K562 (cell line): ENCODE results near the gene ETHE1. TPM values are rescaled to one million over a fixed set of nuclear protein-coding genes. Genes with fewer than 3 reads are reported as not detected.

ENCODE experiments used
- ATAC-seq: fragments of 200-7000 bp; cut with Tn5 transposase; 3 replicates; pipeline ENCODE4 v1.9.1; 2020; ENCODE audit warnings: moderate library complexity
- BruUV-seq: library from RNA; stranded (reverse); fragments of 400-500 nt; replicated peaks from 2 replicates; lab custom pipeline; 2021; lab: Mats Ljungman, UMichigan
- CTCF ChIA-PET: fragments of 300-600 bp; formaldehyde crosslinking; extraction: SDS; loops from one replicate; lab custom pipeline; 2021; ENCODE audit warnings: low intra/inter-chr PET ratio; lab: Yijun Ruan, JAX
- POLR2A ChIA-PET: fragments of 300-600, 350-650 bp; sonication (Branson Sonifier 250); formaldehyde crosslinking; extraction: SDS; loops from one replicate; lab custom pipeline; 2021; ENCODE audit warnings: antibody characterized with exemption, inconsistent platforms; lab: Yijun Ruan, JAX
- DNase-seq, 4 experiments: peaks; one replicate each; pipeline versions ENCODE4 v3.0.0 to v3.0.0-alpha.2; 2011 to 2018; ENCODE audit warnings: low spot score in 3 of 4, mixed read lengths in 3 of 4; ENCODE audit errors: extremely low read depth in 1 of 4
- FAIRE-seq: peaks from 2 replicates; lab custom pipeline; 2011; peaks lifted over from hg19 to GRCh38; lab: Jason Lieb, UNC
- H2AFZ ChIP-seq: 2 replicates; pipeline ENCODE4 v1.6.0; 2011; ENCODE audit warnings: low read depth, low read length, control low read depth, inconsistent platforms
- H3K27ac ChIP-seq: fragments of 200-600 bp; 3 replicates; pipeline ENCODE4 v1.8.0; 2011; ENCODE audit warnings: low read depth, mild to moderate bottlenecking, control low read depth, inconsistent platforms, low read length, moderate library complexity, mixed read lengths; ENCODE audit errors: extremely low read depth
- H3K27me3 ChIP-seq, 2 experiments: fragments of 300-600 bp in 1 of 2; 2 replicates in 1 of 2; 3 replicates in 1 of 2; pipeline versions ENCODE4 v1.6.0 to v1.8.0; 2011; ENCODE audit warnings: inconsistent platforms in 2 of 2, low read length in 2 of 2, mild to moderate bottlenecking in 1 of 2, mixed read lengths in 1 of 2, moderate library complexity in 1 of 2; ENCODE audit not compliant: control insufficient read depth in 2 of 2, insufficient read depth in 2 of 2
- H3K36me3 ChIP-seq: fragments of 300-600 bp; 3 replicates; pipeline ENCODE4 v1.8.0; 2011; ENCODE audit warnings: mild to moderate bottlenecking, low read length, inconsistent platforms; ENCODE audit not compliant: control insufficient read depth, insufficient read depth
- H3K4me1 ChIP-seq, 2 experiments: fragments of 200-600 bp in 1 of 2; replicated peaks in 1 of 2; 2 replicates in 1 of 2; 3 replicates in 1 of 2; pipeline versions ENCODE4 v1.5.1 to v1.8.0; 2011; ENCODE audit warnings: inconsistent platforms in 2 of 2, low read length in 2 of 2, mild to moderate bottlenecking in 1 of 2, mixed read lengths in 1 of 2, moderate library complexity in 1 of 2; ENCODE audit not compliant: control insufficient read depth in 2 of 2, insufficient read depth in 2 of 2
- H3K4me2 ChIP-seq: 2 replicates; pipeline ENCODE4 v1.6.1; 2011; ENCODE audit warnings: low read length, control low read depth, inconsistent platforms, mixed read lengths; ENCODE audit not compliant: insufficient read depth
- H3K4me3 ChIP-seq: fragments of 200-600 bp; sonication (generic), shearing (Covaris generic); 2 replicates; pipeline ENCODE4 v1.5.1; 2016; ENCODE audit warnings: control low read depth, inconsistent platforms
- H3K79me2 ChIP-seq: fragments of 200-600 bp; 3 replicates; pipeline ENCODE4 v1.8.0; 2011; ENCODE audit warnings: low read length, inconsistent platforms; ENCODE audit not compliant: control insufficient read depth, insufficient read depth
- H3K9ac ChIP-seq, 2 experiments: 2 replicates each; pipeline versions ENCODE4 v1.6.0 to v1.6.1; 2011; ENCODE audit warnings: low read depth in 2 of 2, low read length in 2 of 2, control low read depth in 1 of 2, inconsistent platforms in 1 of 2, mild to moderate bottlenecking in 1 of 2, mixed read lengths in 1 of 2; ENCODE audit not compliant: insufficient read depth in 1 of 2
- H3K9me1 ChIP-seq: one replicate; pipeline ENCODE4 v1.6.0; 2011; ENCODE audit warnings: inconsistent platforms, mild to moderate bottlenecking, low read length, moderate library complexity; ENCODE audit not compliant: control insufficient read depth, insufficient read depth
- H3K9me3 ChIP-seq: replicated peaks from 2 replicates; pipeline ENCODE4 v1.5.1; 2011; ENCODE audit warnings: low read depth, low read length, inconsistent platforms; ENCODE audit not compliant: control insufficient read depth, insufficient read depth
- H4K20me1 ChIP-seq: replicated peaks from 2 replicates; pipeline ENCODE4 v1.6.1; 2011; ENCODE audit warnings: low read length, inconsistent platforms, mixed read lengths; ENCODE audit not compliant: control insufficient read depth, insufficient read depth
- ASH1L ChIP-seq: fragments of 450-650 bp; IDR thresholded peaks from 2 replicates; pipeline ENCODE4 v1.6.1; 2018; ENCODE audit warnings: borderline replicate concordance, mild to moderate bottlenecking, low read depth; ENCODE audit not compliant: partially characterized antibody
- BDP1 ChIP-seq: IDR thresholded peaks from 3 replicates; pipeline ENCODE4 v1.6.1; 2011; ENCODE audit not compliant: insufficient read length, insufficient read depth
- FOXP1 ChIP-seq: sonication (generic); formaldehyde crosslinking; IDR thresholded peaks from 2 replicates; pipeline ENCODE4 v1.8.0; 2022; ENCODE audit warnings: mild to moderate bottlenecking, missing genetic modification reagents
- FUS ChIP-seq: fragments of 200-400 bp; formaldehyde crosslinking; optimal IDR thresholded peaks from 2 replicates; pipeline ENCODE3; 2017; ENCODE audit warnings: low read depth, low read length
- NFATC3 ChIP-seq: fragments of 450-650 bp; IDR thresholded peaks from 2 replicates; pipeline ENCODE4 v1.6.1; 2017; ENCODE audit warnings: mild to moderate bottlenecking
- NFE2L1 ChIP-seq: fragments of 450-650 bp; IDR thresholded peaks from 2 replicates; pipeline ENCODE4 v1.6.1; 2016; ENCODE audit warnings: missing genetic modification characterization, low read depth, mild to moderate bottlenecking, missing compliant biosample characterization, moderate library complexity, borderline replicate concordance
- NR4A1 ChIP-seq, 2 experiments: fragments of 250-450 bp in 1 of 2; fragments of 450-650 bp in 1 of 2; sonication (Bioruptor Pico) in 1 of 2; IDR thresholded peaks; 2 replicates each; pipeline versions ENCODE4 v1.4.0 to v1.6.1; 2016 to 2020; ENCODE audit warnings: mild to moderate bottlenecking in 2 of 2, missing compliant biosample characterization in 1 of 2, missing genetic modification characterization in 1 of 2, moderate library complexity in 1 of 2
- PKNOX1 ChIP-seq: fragments of 450-650 bp; IDR thresholded peaks from 2 replicates; pipeline ENCODE4 v1.6.1; 2016
- POLR2H ChIP-seq: IDR thresholded peaks from 2 replicates; pipeline ENCODE4 v1.6.1; 2016; ENCODE audit warnings: missing genetic modification characterization, low read depth, mild to moderate bottlenecking, control low read depth, missing compliant biosample characterization, moderate library complexity
- SMARCE1 ChIP-seq: fragments of 450-650 bp; IDR thresholded peaks from 2 replicates; pipeline ENCODE4 v1.7.1; 2016; ENCODE audit warnings: mild to moderate bottlenecking
- STAG1 ChIP-seq: sonication (generic); formaldehyde crosslinking; IDR thresholded peaks from 2 replicates; pipeline ENCODE4 v1.5.0; 2020; ENCODE audit warnings: missing genetic modification reagents, borderline replicate concordance
- TSHZ1 ChIP-seq: fragments of 250-450 bp; sonication (Bioruptor Pico); IDR thresholded peaks from 2 replicates; pipeline ENCODE4 v1.4.0; 2020; ENCODE audit warnings: mild to moderate bottlenecking, moderate library complexity
- ZBTB7A ChIP-seq: IDR thresholded peaks from 2 replicates; pipeline ENCODE4 v1.6.1; 2011; ENCODE audit warnings: low read depth, mild to moderate bottlenecking, low read length, moderate library complexity, borderline replicate concordance; ENCODE audit not compliant: control insufficient read depth
- ZNF232 ChIP-seq: sonication (generic); formaldehyde crosslinking; IDR thresholded peaks from 2 replicates; pipeline ENCODE4 v1.8.0; 2022; ENCODE audit warnings: mild to moderate bottlenecking, missing genetic modification reagents
- ZNF408 ChIP-seq: fragments of 250-450 bp; sonication (Bioruptor Pico); IDR thresholded peaks from 2 replicates; pipeline ENCODE4 v1.4.0; 2020; ENCODE audit warnings: low read depth, mild to moderate bottlenecking, moderate library complexity
- ZNF668 ChIP-seq: fragments of 250-450 bp; sonication (Bioruptor Pico); IDR thresholded peaks from 2 replicates; pipeline ENCODE4 v1.8.0; 2022; ENCODE audit warnings: mild to moderate bottlenecking, inconsistent platforms
- WGBS: fragments of 100-300 bp; shearing (Covaris generic); methylation state at CpG from one replicate; pipeline ENCODE4 v1.1.6; 2016; ENCODE audit warnings: low coverage, mixed read lengths; ENCODE audit not compliant: insufficient coverage; ENCODE audit errors: missing lambda C conversion rate; 5-methylcytosine and 5-hydroxymethylcytosine counted together
- in situ Hi-C: fragments of 300-500 bp; cut with MboI; formaldehyde crosslinking; loops from 4 replicates; pipeline ENCODE4 v1.15.0; 2018; ENCODE audit warnings: inconsistent platforms, mixed read lengths
- intact Hi-C: fragments of 100-400 bp; cut with micrococcal nuclease; formaldehyde crosslinking; loops from 2 replicates; pipeline ENCODE4 v1.14.2; 2022
- polyA plus RNA-seq, 8 experiments: library from polyadenylated mRNA; depleted of rRNA in 4 of 8; stranded (reverse) in 5 of 8; unstranded in 3 of 8; fragments of >200 nt; fragmentation: Nextera tagmentation in 2 of 8; fragmentation: Illumina TruSeq in 1 of 8; extraction: Ambion mirVana in 2 of 8; extraction: Trizol in 1 of 8; gene quantifications; 2 replicates each; pipeline versions ENCODE4 v1.2.1 to v1.2.3, GENCODE V29; 2011 to 2014; ENCODE audit warnings: inconsistent platforms in 1 of 8, missing spikeins in 1 of 8
- total RNA-seq, 7 experiments: library from RNA; depleted of rRNA in 6 of 7; stranded (reverse); fragments of >200 nt in 6 of 7; fragmentation: Illumina TruSeq in 2 of 7; extraction: Trizol in 2 of 7; gene quantifications; 2 replicates each; pipeline versions ENCODE4 v1.2.1 to v1.2.3, GENCODE V29; 2011 to 2021; ENCODE audit warnings: low replicate concordance in 1 of 7
- TF ChIP-seq, protein P1 (sequence below): IDR thresholded peaks from 2 replicates; pipeline ENCODE4 v1.6.1; 2011; ENCODE audit not compliant: insufficient read length; ENCODE audit errors: extremely low read depth

The ETHE1 gene
- total and polyA plus RNA-seq, 9 of the 15 experiments (the other 6 are each of a cell fraction or from before 2014, with no cell fraction given) = 2.9 to 21.0 (median 10.2) TPM

DNA sequence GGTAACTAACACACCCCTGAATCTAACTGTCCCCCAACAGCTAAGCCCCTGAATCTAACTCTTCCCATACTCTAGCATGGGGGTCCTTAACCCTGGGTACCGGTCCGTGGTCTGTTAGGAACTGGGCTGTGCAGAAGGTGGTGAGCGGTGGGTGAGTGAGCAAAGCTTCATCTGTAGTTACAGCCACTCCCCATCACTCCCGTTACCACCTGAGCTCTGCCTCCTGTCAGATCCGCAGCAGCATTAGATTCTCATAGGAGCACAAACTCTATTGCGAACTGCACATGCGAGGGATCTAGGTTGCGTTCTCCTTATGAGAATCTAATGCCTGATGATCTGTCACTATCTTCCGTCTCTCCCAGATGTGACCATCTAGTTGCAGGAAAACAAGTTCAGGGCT is 16.3 kb downstream of the ETHE1 start:
- no peak for TF ChIP-seq NFATC3
- no peak for TF ChIP-seq ZNF232 (CRISPR knock-in tag)
- no peak for TF ChIP-seq SMARCE1
- no peak for TF ChIP-seq STAG1 (CRISPR knock-in tag)
- no peak for TF ChIP-seq FUS
- TF ChIP-seq PKNOX1 = no peak
- TF ChIP-seq, protein P1, sequence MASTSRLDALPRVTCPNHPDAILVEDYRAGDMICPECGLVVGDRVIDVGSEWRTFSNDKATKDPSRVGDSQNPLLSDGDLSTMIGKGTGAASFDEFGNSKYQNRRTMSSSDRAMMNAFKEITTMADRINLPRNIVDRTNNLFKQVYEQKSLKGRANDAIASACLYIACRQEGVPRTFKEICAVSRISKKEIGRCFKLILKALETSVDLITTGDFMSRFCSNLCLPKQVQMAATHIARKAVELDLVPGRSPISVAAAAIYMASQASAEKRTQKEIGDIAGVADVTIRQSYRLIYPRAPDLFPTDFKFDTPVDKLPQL = no peak
- TF ChIP-seq ZBTB7A = no peak
- no peak for TF ChIP-seq ZNF668 (CRISPR knock-in tag)
- no peak for TF ChIP-seq ZNF408 (CRISPR knock-in tag)
- TF ChIP-seq NR4A1 (CRISPR knock-in tag; IDR thresholded peaks at IDR 0.05) = no peak
- TF ChIP-seq NR4A1 (tag; IDR thresholded peaks at IDR 0.05) = no peak
- no peak for TF ChIP-seq POLR2H
- TF ChIP-seq NFE2L1 = no peak
- TF ChIP-seq ASH1L = no peak
- no peak for TF ChIP-seq BDP1
- no peak for TF ChIP-seq TSHZ1 (CRISPR knock-in tag)
- TF ChIP-seq FOXP1 (CRISPR knock-in tag) = no peak
- Histone ChIP-seq H3K4me2 (no peak overlapping the region), H3K27me3 (no peaks in the 10 kb centered on the region), H3K9me1 (no peaks in the 10 kb centered on the region), H3K9ac (no peak overlapping the region), H3K4me1 (peaks cover 3 to 4% of the 10 kb centered on the region in 2 experiments; a peak in 2 of 5 replicates), H3K4me3 (no peak overlapping the region), H2AFZ (no peak overlapping the region), H4K20me1 (no peaks in the 10 kb centered on the region), H3K9me3 (no peaks in the 10 kb centered on the region), H3K79me2 (no peaks in the 10 kb centered on the region), H3K36me3 (0 out of 3 replicates have a peak, but pooled peaks cover 2% of the 10 kb centered on the region), H3K27ac (no peak overlapping the region)
- WGBS = 88% methylated on average over 9 of the region's 9 CpGs
- CTCF ChIA-PET = no interaction called here
- DNase-seq (no peak), ATAC-seq (no peak), FAIRE-seq (no peak)
- POLR2A ChIA-PET = interaction anchor here (0.9 to 1.2 kb wide), 2 partner anchors 15 to 37 kb away, joined by 3 to 4 read pairs; no protein-coding TSS in a partner anchor
- intact Hi-C loops (no loop called here), in situ Hi-C loops (no loop called here)
- no TSS peak for BruUV-seq
